ENCODE measurements around the gene LRMDA.
A peak's percentile ranks its signal among the peaks of the same experiment; 100 is the strongest.

LRMDA gene

GRCh38 chr10:75402486-75403143 is 28.8 kb upstream of the LRMDA start:
- DNase-seq, result no peak

- no peak for DNase-seq
Observed at GRCh38 chr10:75403144-75403938, 28.1 kb upstream of the LRMDA start.

- DNase-seq, result no peak
Observed at GRCh38 chr10:75403939-75404814, 27.2 kb upstream of the LRMDA start.

GRCh38 chr10:75404815-75405597 is 26.4 kb upstream of the LRMDA start:
- DNase-seq, result no peak

- no peak for DNase-seq
Observed at GRCh38 chr10:75405598-75406461, 25.6 kb upstream of the LRMDA start.

- no peak for DNase-seq
Observed at GRCh38 chr10:75406462-75407223, 24.8 kb upstream of the LRMDA start.

GRCh38 chr10:75407224-75407712 is 24.2 kb upstream of the LRMDA start:
- DNase-seq, result no peak

GRCh38 chr10:75407713-75408508 is 23.5 kb upstream of the LRMDA start:
- DNase-seq, result no peak

- DNase-seq, result no peak
Observed at GRCh38 chr10:75408509-75408875, 22.9 kb upstream of the LRMDA start.

GRCh38 chr10:75408911-75409885 is 22.2 kb upstream of the LRMDA start:
- peak; percentile 32 for DNase-seq

- no peak for DNase-seq
Observed at GRCh38 chr10:75410132-75411005, 21.1 kb upstream of the LRMDA start.

GRCh38 chr10:75414527-75414926 is 16.9 kb upstream of the LRMDA start:
- no peak for DNase-seq

- no peak for DNase-seq
Observed at GRCh38 chr10:75417522-75417927, 13.9 kb upstream of the LRMDA start.

GRCh38 chr10:75418293-75418692 is 13.1 kb upstream of the LRMDA start:
- no peak for DNase-seq

- DNase-seq, result no peak
Observed at GRCh38 chr10:75418712-75419111, 12.7 kb upstream of the LRMDA start.

GRCh38 chr10:75422913-75423312 is 8.5 kb upstream of the LRMDA start:
- no peak for DNase-seq

GRCh38 chr10:75424571-75424970 is 6.9 kb upstream of the LRMDA start:
- no peak for DNase-seq
